Dendritic cell treated with granulocyte-macrophage colony-stimulating factor and Interleukin-4, amounts not matched to agents 40 ng/mL and 50 ng/mL, for 4 days (primary cell): Measurements from ENCODE around the gene ZFAND3.

Source experiments
- H3K27ac Mint-ChIP-seq: one replicate; pipeline ENCODE4 v1.8.0; 2022; ENCODE audit warnings: mild to moderate bottlenecking, mixed read lengths
- H3K27me3 Mint-ChIP-seq: one replicate; pipeline ENCODE4 v1.8.0; 2022; ENCODE audit warnings: mild to moderate bottlenecking, mixed read lengths
- H3K36me3 Mint-ChIP-seq: one replicate; pipeline ENCODE4 v1.8.0; 2022; ENCODE audit warnings: low read depth, mixed read lengths
- H3K4me1 Mint-ChIP-seq: one replicate; pipeline ENCODE4 v1.8.0; 2022; ENCODE audit warnings: low read depth, mixed read lengths
- H3K4me3 Mint-ChIP-seq: one replicate; pipeline ENCODE4 v1.8.0; 2022; ENCODE audit warnings: mild to moderate bottlenecking, moderate library complexity, mixed read lengths
- H3K9me3 Mint-ChIP-seq: one replicate; pipeline ENCODE4 v1.8.0; 2022; ENCODE audit warnings: mixed read lengths
- intact Hi-C: fragments of 100-400 bp; cut with micrococcal nuclease; formaldehyde crosslinking; loops from one replicate; pipeline ENCODE4 v1.15.0; 2022

The ZFAND3 gene

GRCh38 chr6:37819177-37819801, at the start of gene ZFAND3:
ZFAND3 (plus strand) TSS chr6:37819727; CDS start chr6:37819946, 219 bp downstream.
- Mint-ChIP-seq H3K4me1 (peaks cover 34% of the 10 kb centered on the region), H3K27ac (peak within 1 kb of the TSS; percentile 99), H3K9me3 (no peaks in the 10 kb centered on the region), H3K36me3 (peaks cover 22% of the 10 kb centered on the region), H3K27me3 (no peaks in the 10 kb centered on the region), H3K4me3 (peak within 1 kb of the TSS; percentile 99)
- intact Hi-C loops: no loop called here

DNA sequence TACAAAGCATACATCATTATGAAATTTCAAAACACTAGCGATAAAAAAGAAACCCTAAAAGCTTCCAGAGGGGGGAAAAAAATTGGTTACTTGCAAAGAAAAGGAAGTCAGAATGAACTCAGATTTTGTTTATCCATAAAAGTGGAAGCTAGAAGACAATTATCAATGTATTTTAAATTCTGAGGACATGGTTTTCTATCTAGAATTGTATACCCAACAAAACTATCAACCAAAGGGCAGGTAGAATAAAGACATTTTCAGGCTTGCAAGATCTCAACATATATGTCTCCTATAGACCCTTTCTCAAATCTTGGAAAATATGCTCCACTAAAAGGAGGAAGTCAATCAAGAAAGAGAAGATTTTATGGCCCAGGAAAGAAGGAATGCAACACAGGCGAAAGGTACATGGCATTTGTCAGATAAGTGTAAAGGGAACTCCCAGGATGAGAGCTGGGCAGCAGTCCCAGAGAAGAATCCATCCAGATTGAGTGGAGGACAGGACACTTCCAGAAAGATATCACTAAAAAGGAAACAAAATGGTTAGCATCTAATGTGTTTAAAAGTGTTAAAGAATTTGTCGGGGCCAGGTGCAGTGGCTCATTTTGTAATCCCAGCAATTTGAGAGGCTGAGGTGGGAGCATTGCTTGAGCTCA, 45.4 kb upstream of the ZFAND3 start:
- intact Hi-C loops: no loop called here
- Mint-ChIP-seq H3K9me3 (no peaks in the 10 kb centered on the region), H3K4me1 (no peaks in the 10 kb centered on the region), H3K4me3 (no peak overlapping the region), H3K27me3 (peaks cover 16% of the 10 kb centered on the region), H3K36me3 (no peaks in the 10 kb centered on the region), H3K27ac (no peak overlapping the region)

- H3K9me3 Mint-ChIP-seq: no peaks in the 10 kb centered on the region
- no peak overlapping the region for H3K27ac Mint-ChIP-seq
- H3K27me3 Mint-ChIP-seq: peaks cover 21% of the 10 kb centered on the region
- no peaks in the 10 kb centered on the region for H3K4me1 Mint-ChIP-seq
- no peaks in the 10 kb centered on the region for H3K36me3 Mint-ChIP-seq
- intact Hi-C loops: no loop called here
- no peak overlapping the region for H3K4me3 Mint-ChIP-seq
Measured at GRCh38 chr6:37776566-37776965, 43.0 kb upstream of the ZFAND3 start.

- H3K27ac Mint-ChIP-seq: no peak overlapping the region
- H3K4me1 Mint-ChIP-seq: no peaks in the 10 kb centered on the region
- intact Hi-C loops: no loop called here
- H3K27me3 Mint-ChIP-seq: peaks cover 23% of the 10 kb centered on the region
- no peaks in the 10 kb centered on the region for H3K36me3 Mint-ChIP-seq
- no peaks in the 10 kb centered on the region for H3K9me3 Mint-ChIP-seq
- H3K4me3 Mint-ChIP-seq: no peak overlapping the region
Measured at GRCh38 chr6:37777272-37777834, 42.2 kb upstream of the ZFAND3 start.

- no peak overlapping the region for H3K4me3 Mint-ChIP-seq
- H3K27me3 Mint-ChIP-seq: peaks cover 37% of the 10 kb centered on the region
- H3K9me3 Mint-ChIP-seq: no peaks in the 10 kb centered on the region
- no peak overlapping the region for H3K27ac Mint-ChIP-seq
- H3K36me3 Mint-ChIP-seq: no peaks in the 10 kb centered on the region
- peaks cover 14% of the 10 kb centered on the region for H3K4me1 Mint-ChIP-seq
- intact Hi-C loops: no loop called here
Measured at GRCh38 chr6:37779111-37779800, 40.3 kb upstream of the ZFAND3 start.

DNA sequence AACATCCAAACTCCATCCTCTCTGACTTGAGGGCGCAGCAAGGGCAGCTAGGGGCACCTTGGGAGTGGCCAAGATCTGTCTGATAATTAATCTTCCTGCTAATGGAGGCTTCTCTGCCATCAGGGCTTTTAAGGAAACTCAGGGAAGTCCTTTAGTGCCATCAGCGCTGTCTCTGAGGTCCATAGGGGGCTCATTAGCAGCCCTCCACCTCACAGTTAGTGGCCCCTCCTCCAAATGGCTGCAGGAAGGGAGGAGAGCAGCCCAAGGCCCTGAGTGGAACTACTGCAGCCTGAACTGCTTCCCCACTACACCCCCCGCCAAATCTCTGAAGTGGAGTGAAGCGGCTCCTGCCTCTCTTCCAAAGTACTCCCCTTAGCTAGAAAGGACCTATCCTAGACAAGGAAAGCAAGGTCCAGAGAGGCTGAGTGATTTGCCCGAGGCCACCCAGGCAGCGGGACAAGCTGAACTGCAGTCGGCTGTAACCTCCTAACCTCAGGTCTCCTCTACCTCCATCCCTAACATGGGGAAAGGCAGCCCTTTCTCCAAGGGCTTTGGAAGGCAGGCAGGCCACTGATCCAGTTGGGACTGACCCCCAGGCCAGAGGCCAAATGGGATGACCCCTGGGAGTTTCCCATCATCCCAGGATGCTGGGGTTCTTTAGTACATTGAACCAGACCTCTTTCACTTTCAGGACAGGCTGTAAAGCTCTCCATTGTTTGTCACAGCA, 39.5 kb upstream of the ZFAND3 start:
- H3K27ac Mint-ChIP-seq: no peak overlapping the region
- H3K4me1 Mint-ChIP-seq: peaks cover 17% of the 10 kb centered on the region
- no peaks in the 10 kb centered on the region for H3K9me3 Mint-ChIP-seq
- no peak overlapping the region for H3K4me3 Mint-ChIP-seq
- no peaks in the 10 kb centered on the region for H3K36me3 Mint-ChIP-seq
- intact Hi-C loops: no loop called here
- H3K27me3 Mint-ChIP-seq: peaks cover 42% of the 10 kb centered on the region

GRCh38 chr6:37781788-37782187, 37.7 kb upstream of the ZFAND3 start:
- H3K4me3 Mint-ChIP-seq: no peak overlapping the region
- intact Hi-C loops: no loop called here
- no peaks in the 10 kb centered on the region for H3K36me3 Mint-ChIP-seq
- no peaks in the 10 kb centered on the region for H3K9me3 Mint-ChIP-seq
- H3K27ac Mint-ChIP-seq: no peak overlapping the region
- H3K27me3 Mint-ChIP-seq: peaks cover 54% of the 10 kb centered on the region
- H3K4me1 Mint-ChIP-seq: peaks cover 17% of the 10 kb centered on the region

DNA sequence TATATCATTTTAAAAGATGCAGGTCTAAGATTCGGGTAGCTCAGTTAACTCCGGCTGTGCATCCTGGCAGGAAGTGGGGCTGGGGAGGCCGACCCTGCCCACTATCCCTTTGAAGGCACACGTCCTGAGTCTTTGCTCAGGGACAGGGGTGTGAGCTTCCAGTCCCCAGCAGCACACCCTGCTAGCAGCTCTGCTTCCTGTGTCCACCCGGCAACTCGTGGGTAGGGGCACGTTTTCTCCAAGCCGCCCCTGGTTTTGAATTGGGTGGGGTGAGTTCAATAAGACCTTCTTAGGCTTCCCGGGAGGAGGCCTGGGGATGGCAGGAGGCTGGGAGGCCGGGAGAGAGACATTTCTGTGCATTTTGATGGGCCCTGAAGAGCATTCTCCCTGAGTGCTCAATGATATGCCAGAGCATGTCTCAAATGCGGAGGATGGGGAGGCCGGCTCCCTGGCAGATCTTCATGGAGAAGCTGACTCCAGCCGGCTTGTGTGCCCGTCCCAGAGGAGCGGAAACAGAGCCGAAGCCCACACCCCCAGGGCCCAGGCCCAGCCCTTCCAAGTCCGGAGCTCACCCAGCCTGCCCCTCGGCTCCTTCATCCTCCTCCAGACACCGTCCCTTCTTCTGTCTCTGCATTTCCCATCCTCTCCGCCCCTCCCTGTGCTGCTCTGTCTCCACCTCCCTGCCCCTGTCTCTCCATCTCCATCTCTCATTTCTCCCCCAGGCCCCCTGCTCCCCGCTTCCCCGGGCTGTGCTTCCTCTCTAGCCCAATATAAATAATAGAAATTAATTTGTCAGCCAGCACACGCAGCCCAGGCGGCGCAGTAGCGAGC, 36.3 kb upstream of the ZFAND3 start:
- intact Hi-C loops: no loop called here
- Mint-ChIP-seq H3K4me3 (peak overlapping the region; percentile 54), H3K9me3 (no peaks in the 10 kb centered on the region), H3K27ac (no peak overlapping the region), H3K36me3 (no peaks in the 10 kb centered on the region), H3K4me1 (peaks cover 17% of the 10 kb centered on the region), H3K27me3 (peaks cover 55% of the 10 kb centered on the region)

GRCh38 chr6:37783856-37784584, 35.5 kb upstream of the ZFAND3 start:
- intact Hi-C loops: no loop called here
- no peak overlapping the region for H3K27ac Mint-ChIP-seq
- H3K4me3 Mint-ChIP-seq: peak overlapping the region; percentile 49
- H3K9me3 Mint-ChIP-seq: no peaks in the 10 kb centered on the region
- H3K36me3 Mint-ChIP-seq: no peaks in the 10 kb centered on the region
- H3K4me1 Mint-ChIP-seq: peaks cover 17% of the 10 kb centered on the region
- H3K27me3 Mint-ChIP-seq: peaks cover 55% of the 10 kb centered on the region

DNA sequence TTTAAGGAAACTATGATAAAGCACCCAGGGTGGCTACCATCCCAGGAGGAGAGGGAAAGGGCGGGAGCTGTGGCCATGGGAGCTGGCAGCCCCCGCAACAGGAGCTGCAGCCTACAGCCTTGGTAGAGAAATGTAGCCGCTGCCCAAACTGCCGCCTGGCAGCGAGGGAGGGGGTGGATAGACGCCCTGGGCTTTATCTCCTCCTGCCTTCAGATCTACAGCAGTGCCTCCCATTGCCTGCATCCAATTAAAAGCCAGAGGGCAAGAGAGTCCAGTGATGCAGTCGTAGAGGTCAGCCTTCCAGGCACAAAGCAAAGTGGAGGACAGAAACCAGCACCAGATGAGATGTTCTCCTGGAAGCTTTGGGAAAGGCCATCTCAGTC, 35.0 kb upstream of the ZFAND3 start:
- Mint-ChIP-seq H3K27ac (no peak overlapping the region), H3K9me3 (no peaks in the 10 kb centered on the region), H3K27me3 (peaks cover 55% of the 10 kb centered on the region), H3K4me3 (no peak overlapping the region), H3K36me3 (no peaks in the 10 kb centered on the region), H3K4me1 (peaks cover 17% of the 10 kb centered on the region)
- intact Hi-C loops: no loop called here

DNA sequence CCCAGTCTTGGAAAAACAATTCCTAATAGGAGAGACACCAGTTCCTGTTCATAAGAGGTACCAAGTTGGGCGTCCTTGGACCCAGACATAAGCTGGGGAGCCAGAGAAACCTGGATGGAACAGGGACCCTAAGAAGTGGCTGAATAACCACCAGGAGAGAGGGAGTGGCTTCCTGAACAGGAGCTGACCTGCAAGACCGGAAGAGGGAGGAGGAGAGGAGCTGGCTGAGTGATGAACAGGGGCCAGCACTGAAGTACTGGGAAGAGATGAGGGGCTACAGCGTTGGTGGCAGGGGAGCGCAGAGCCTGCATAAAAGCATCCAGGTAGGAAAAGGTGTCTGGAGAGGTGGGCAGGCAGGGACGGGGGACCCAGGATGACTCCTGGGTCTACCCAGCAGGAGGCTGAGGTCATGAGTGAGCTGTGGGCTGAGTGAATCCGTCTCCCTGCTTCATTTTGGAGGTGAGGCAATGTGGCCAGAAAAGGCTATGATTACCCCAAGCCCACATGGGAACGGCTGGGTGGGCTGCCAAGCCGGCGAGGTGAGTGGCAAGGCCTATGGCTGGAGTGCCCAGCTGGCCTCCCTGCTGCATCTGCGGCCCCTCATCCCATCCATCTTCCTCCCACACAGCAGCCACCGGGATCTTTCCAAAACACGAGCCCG, 34.4 kb upstream of the ZFAND3 start:
- intact Hi-C loops: no loop called here
- no peak overlapping the region for H3K4me3 Mint-ChIP-seq
- H3K36me3 Mint-ChIP-seq: no peaks in the 10 kb centered on the region
- H3K27me3 Mint-ChIP-seq: peaks cover 56% of the 10 kb centered on the region
- H3K27ac Mint-ChIP-seq: no peak overlapping the region
- H3K9me3 Mint-ChIP-seq: no peaks in the 10 kb centered on the region
- H3K4me1 Mint-ChIP-seq: peaks cover 17% of the 10 kb centered on the region

DNA sequence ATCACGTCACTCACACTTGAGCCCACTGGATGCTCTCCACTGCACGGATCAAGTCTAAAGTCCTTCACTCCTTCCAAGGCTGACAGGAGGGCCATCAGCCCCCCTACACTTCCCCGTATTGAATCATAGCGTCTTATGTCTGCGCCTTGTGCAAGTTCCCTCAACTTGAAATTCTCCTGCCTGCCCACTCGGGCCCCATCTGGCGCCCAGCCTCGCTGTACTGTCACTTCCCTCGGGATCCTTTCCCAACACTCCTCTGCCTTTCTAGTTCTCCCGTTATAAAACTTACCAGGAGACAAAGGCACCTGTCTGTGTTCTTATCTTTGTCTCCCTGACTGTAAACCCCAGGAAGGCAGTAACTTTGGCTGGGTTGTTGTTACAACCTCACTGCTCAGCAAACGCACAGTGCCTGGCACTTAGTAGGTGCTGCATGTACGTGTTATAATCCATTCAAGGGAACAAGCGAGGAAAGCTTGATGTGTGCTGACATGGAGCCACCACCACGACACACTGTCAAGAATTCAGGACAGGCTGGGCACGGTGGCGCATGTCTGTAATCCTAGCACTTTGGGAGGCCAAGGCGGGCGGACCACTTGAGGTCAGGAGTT, 33.8 kb upstream of the ZFAND3 start:
- Mint-ChIP-seq H3K27me3 (peaks cover 55% of the 10 kb centered on the region), H3K9me3 (no peaks in the 10 kb centered on the region), H3K4me1 (peaks cover 17% of the 10 kb centered on the region), H3K27ac (no peak overlapping the region), H3K4me3 (no peak overlapping the region), H3K36me3 (no peaks in the 10 kb centered on the region)
- intact Hi-C loops: no loop called here
